Adrenal gland (tissue), 12 donors: ENCODE data around the gene MROH2A. TPM values are rescaled to one million over a fixed set of nuclear protein-coding genes. Genes with fewer than 3 reads are reported as not detected.

Source experiments
- DNase-seq, 7 donors: peaks; one replicate each; pipeline ENCODE4 v3.0.0-alpha.2; 2019 to 2020
- H3K27ac ChIP-seq, 5 donors: fragments of 200-600 bp; sonication (generic) in 4 of 5; 1 replicate in 3 of 5; 2 replicates in 2 of 5; pipeline versions ENCODE4 v1.5.1 to v1.8.0; 2016 to 2020; ENCODE audit warnings: mild to moderate bottlenecking in 1 of 5
- H3K27me3 ChIP-seq: fragments of 200-600 bp; 2 replicates; pipeline ENCODE4 v1.8.0; 2021
- H3K36me3 ChIP-seq, 2 donors: fragments of 200-600 bp; replicated peaks in 1 of 2; 1 replicate in 1 of 2; 2 replicates in 1 of 2; pipeline versions ENCODE4 v1.5.1 to v1.8.0; 2018 to 2022
- H3K4me1 ChIP-seq, 2 donors: fragments of 200-600 bp; replicated peaks in 1 of 2; 1 replicate in 1 of 2; 2 replicates in 1 of 2; pipeline versions ENCODE4 v1.5.1 to v1.8.0; 2018 to 2021
- H3K4me3 ChIP-seq, 4 donors: fragments of 200-600 bp; sonication (generic) in 3 of 4; one replicate each; pipeline ENCODE4 v1.5.1; 2016 to 2018
- H3K9me3 ChIP-seq, 3 donors: fragments of 200-600 bp; sonication (generic) in 1 of 3; replicated peaks in 1 of 3; 1 replicate in 2 of 3; 2 replicates in 1 of 3; pipeline versions ENCODE4 v1.5.1 to v1.8.0; 2016 to 2021
- POLR2A ChIP-seq, 2 donors: fragments of 450-650 bp; IDR thresholded peaks; one replicate each; pipeline ENCODE4 v1.6.1; 2017; ENCODE audit warnings: antibody characterized with exemption in 2 of 2, mild to moderate bottlenecking in 2 of 2, moderate library complexity in 1 of 2
- WGBS, 4 donors: extraction: QIAGEN DNeasy Blood & Tissue Kit in 2 of 4; methylation state at CpG; one replicate each; pipeline versions ENCODE4 v1.1.5 to v1.1.7; 2013 to 2017; 5-methylcytosine and 5-hydroxymethylcytosine counted together
- intact Hi-C, 2 donors: fragments of 100-400 bp; cut with DNase I; formaldehyde crosslinking; loops; one replicate each; pipeline versions ENCODE4 v1.14.1 to v1.15.0; 2022 to 2023
- polyA plus RNA-seq, 3 donors: library from polyadenylated mRNA; stranded (reverse); fragments of 200-250 nt in 2 of 3; fragments of 350-450 nt in 1 of 3; fragmentation: Illumina TruSeq in 1 of 3; extraction: RNeasy Lipid Tissue Mini Kit (QIAGEN cat#74804) in 1 of 3; gene quantifications; one replicate each; pipeline ENCODE4 v1.2.3, GENCODE V29; 2013 to 2014
- total RNA-seq, 9 donors: library from RNA; depleted of rRNA in 4 of 9; stranded (reverse); fragments of >200 nt in 4 of 9; fragments of 120-200 nt in 1 of 9; fragmentation: NEBNext Ultra II Directional in 1 of 9; extraction: Animal tissue kit (Norgen Biotek cat#: 25700) in 1 of 9; gene quantifications; one replicate each; pipeline versions ENCODE4 v1.1.0 to v1.2.4, GENCODE V29; 2013 to 2023
- TF ChIP-seq, protein P1 (sequence below), 6 experiments: fragments of 450-650 bp in 4 of 6; fragments of 200-600 bp in 2 of 6; sonication (generic) in 1 of 6; IDR thresholded peaks; 1 replicate in 5 of 6; 2 replicates in 1 of 6; pipeline versions ENCODE4 v1.5.1 to v1.8.0; 2016 to 2021; ENCODE audit warnings: antibody characterized with exemption in 6 of 6, mild to moderate bottlenecking in 2 of 6, moderate library complexity in 1 of 6
- donor health status: healthy with polysubstance abuse.
- donor health status: Bipolar disorder and iron deficiency.
- donor health status: DM: yes; HTN: yes; CAD: no.
- donor health status: DM: no; HTN: no; CAD: no.
- donor health status: DM: no; HTN: no; CAD: no.
- donor health status: DM: yes; HTN: yes; CAD: no.

Gene MROH2A
- total and polyA plus RNA-seq, 12 donors = 0.13 TPM; not detected in 11

DNA sequence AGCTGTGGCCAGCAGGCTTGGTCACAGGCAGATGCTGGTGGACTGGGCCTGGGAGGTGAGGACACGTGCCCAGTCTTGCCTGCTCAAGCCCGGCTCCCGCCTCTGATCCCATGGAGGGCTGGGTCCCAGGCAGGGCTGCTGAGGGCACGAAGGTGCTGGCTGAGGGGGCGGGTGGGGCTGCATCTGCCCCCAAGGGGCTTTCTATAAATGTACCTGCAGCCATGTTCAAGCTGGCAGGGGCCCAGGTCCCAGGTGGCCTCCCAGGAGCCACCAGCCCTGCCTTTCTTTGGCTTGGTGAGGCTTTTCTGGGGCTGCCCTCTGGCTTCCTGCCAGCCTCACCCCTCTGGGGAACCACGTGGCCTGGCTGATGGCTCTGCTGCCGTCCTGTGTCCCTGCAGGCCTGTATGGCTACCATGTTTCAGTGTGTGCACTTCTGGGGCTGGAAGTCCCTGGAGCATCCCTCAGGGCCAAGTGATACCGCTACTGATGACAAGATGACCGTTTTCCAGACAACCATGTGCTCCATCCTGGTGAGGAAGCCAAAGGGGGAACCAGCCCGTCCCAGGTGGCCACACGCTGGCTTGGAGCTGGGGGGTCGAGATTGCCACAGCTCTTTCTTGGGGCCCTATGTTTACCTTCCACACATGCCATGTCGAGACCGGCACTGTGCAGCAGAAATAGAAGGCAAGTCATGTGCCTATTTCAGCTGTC, 53.0 kb downstream of the MROH2A start:
- intact Hi-C loops = no loop called here
- H3K4me3 ChIP-seq = no peak overlapping the region
- TF ChIP-seq, protein P1, sequence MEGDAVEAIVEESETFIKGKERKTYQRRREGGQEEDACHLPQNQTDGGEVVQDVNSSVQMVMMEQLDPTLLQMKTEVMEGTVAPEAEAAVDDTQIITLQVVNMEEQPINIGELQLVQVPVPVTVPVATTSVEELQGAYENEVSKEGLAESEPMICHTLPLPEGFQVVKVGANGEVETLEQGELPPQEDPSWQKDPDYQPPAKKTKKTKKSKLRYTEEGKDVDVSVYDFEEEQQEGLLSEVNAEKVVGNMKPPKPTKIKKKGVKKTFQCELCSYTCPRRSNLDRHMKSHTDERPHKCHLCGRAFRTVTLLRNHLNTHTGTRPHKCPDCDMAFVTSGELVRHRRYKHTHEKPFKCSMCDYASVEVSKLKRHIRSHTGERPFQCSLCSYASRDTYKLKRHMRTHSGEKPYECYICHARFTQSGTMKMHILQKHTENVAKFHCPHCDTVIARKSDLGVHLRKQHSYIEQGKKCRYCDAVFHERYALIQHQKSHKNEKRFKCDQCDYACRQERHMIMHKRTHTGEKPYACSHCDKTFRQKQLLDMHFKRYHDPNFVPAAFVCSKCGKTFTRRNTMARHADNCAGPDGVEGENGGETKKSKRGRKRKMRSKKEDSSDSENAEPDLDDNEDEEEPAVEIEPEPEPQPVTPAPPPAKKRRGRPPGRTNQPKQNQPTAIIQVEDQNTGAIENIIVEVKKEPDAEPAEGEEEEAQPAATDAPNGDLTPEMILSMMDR (IDR thresholded peaks at IDR 0.05) = no peak
- no peak for TF ChIP-seq POLR2A (IDR thresholded peaks at IDR 0.05)
- no peaks in the 10 kb centered on the region for H3K36me3 ChIP-seq
- H3K9me3 ChIP-seq = no peaks in the 10 kb centered on the region
- no peaks in the 10 kb centered on the region for H3K27me3 ChIP-seq
- H3K4me1 ChIP-seq = no peaks in the 10 kb centered on the region
- no peak for DNase-seq
- WGBS, 4 donors = 56 to 91% (median 88%) methylated on average over 5 to 14 of the region's 14 CpGs
- no peak overlapping the region for H3K27ac ChIP-seq

DNA sequence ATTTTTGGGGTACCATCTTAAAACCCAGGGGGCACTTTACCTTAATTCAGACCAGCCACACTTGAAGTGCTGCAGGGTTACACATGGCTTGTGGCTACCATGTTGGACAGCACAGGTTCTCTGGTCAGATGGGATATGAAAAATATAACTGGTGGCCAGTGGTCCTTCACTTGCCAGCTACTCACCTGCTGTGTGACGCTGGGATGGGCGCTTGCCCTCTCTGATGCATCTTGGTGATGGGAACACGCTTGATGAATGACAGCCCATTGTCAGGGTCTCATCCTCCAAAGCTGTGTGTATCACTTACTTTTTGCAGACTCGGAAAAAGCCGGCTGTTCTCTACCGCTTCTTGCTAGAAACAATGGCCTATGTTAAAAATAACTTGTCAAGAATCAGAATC, 53.7 kb downstream of the MROH2A start:
- no peaks in the 10 kb centered on the region for H3K9me3 ChIP-seq
- no peak for DNase-seq
- TF ChIP-seq POLR2A (IDR thresholded peaks at IDR 0.05) = no peak
- TF ChIP-seq, protein P1 (IDR thresholded peaks at IDR 0.05) = no peak
- no peaks in the 10 kb centered on the region for H3K27me3 ChIP-seq
- H3K4me3 ChIP-seq = no peak overlapping the region
- 96 to 98% (median 97%) methylated on average over 6 of the region's 6 CpGs for WGBS, 4 donors
- H3K36me3 ChIP-seq = no peaks in the 10 kb centered on the region
- intact Hi-C loops = no loop called here
- no peak overlapping the region for H3K27ac ChIP-seq
- H3K4me1 ChIP-seq = no peaks in the 10 kb centered on the region

DNA sequence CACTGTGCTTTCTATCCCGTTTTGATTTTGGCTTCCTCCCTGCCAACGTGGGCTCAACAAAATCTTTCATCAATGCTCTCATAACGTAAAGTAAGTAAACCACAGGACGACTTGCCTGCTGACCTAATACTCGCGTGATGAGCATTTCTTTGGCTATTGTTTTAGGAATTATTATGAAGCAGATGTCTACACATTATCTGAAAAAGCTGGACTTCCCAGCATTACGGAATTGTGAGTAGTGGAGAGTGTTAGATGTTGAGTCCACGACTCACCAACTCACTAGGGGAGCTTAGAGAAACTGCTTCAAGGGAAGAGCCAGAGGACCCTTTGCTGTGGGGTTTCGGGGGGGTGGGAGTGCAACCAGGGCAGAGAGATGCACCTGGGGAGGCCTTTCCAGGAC, 54.3 kb downstream of the MROH2A start:
- DNase-seq = no peak
- intact Hi-C loops = no loop called here
- no peaks in the 10 kb centered on the region for H3K4me1 ChIP-seq
- H3K9me3 ChIP-seq = no peaks in the 10 kb centered on the region
- WGBS, 4 donors = 82 to 93% (median 87%) methylated on average over 8 to 9 of the region's 9 CpGs
- H3K4me3 ChIP-seq = no peak overlapping the region
- TF ChIP-seq, protein P1 (IDR thresholded peaks at IDR 0.05) = no peak
- TF ChIP-seq POLR2A (IDR thresholded peaks at IDR 0.05) = no peak
- H3K36me3 ChIP-seq = no peaks in the 10 kb centered on the region
- H3K27me3 ChIP-seq = no peaks in the 10 kb centered on the region
- H3K27ac ChIP-seq = no peak overlapping the region

DNA sequence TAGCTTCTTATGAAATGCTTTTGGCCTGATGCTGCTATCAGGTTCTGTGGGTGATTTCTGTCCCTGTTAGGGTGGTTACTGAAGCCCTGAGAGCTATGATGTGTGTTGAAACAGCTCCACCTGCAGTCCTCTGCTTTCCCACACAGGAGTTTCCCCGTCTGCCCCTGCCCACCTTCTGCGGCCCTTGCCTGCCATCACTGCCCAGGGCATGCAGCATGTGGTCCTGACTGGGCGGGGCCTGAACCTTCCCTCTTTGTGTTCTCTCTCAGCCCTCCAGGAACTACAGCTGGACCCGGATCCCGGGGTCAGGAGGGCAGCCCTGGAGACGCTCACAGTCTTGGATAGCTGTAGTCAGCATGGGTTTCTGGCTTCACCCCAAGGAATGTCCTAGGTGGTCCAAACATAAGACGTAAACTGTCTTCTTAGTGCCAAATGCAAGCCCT, 54.8 kb downstream of the MROH2A start:
- TF ChIP-seq, protein P1 (IDR thresholded peaks at IDR 0.05) = no peak
- no peak for TF ChIP-seq POLR2A (IDR thresholded peaks at IDR 0.05)
- no peaks in the 10 kb centered on the region for H3K4me1 ChIP-seq
- no peak overlapping the region for H3K27ac ChIP-seq
- WGBS, 4 donors = 63 to 89% (median 73%) methylated on average over 3 to 7 of the region's 7 CpGs
- H3K4me3 ChIP-seq = no peak overlapping the region
- no peaks in the 10 kb centered on the region for H3K27me3 ChIP-seq
- no peaks in the 10 kb centered on the region for H3K36me3 ChIP-seq
- H3K9me3 ChIP-seq = no peaks in the 10 kb centered on the region
- intact Hi-C loops = no loop called here
- DNase-seq = no peak
